Stomach smooth muscle (tissue), 2 donors: ENCODE measurements around the gene NXN.
A peak's percentile ranks its signal among the peaks of the same experiment; 100 is the strongest.
"Not testable (repeated sequence)": the region's sequence is repeated elsewhere in the genome, so short reads cannot be mapped to it uniquely, and the experiment has no call there.

ENCODE experiments used
- H3K27ac ChIP-seq: one replicate; pipeline ENCODE4 v1.7.0; 2013; ENCODE audit warnings: mild to moderate bottlenecking, low read length, inconsistent platforms
- H3K27me3 ChIP-seq, 2 donors: one replicate each; pipeline ENCODE4 v1.7.0; 2013; ENCODE audit warnings: low read length in 2 of 2; ENCODE audit not compliant: insufficient read depth in 2 of 2, control insufficient read depth in 1 of 2
- H3K36me3 ChIP-seq, 2 donors: one replicate each; pipeline ENCODE4 v1.7.0; 2013; ENCODE audit warnings: low read length in 2 of 2; ENCODE audit not compliant: control insufficient read depth in 2 of 2, insufficient read depth in 2 of 2
- H3K4me1 ChIP-seq: one replicate; pipeline ENCODE4 v1.7.0; 2013; ENCODE audit warnings: low read length; ENCODE audit not compliant: control insufficient read depth, insufficient read depth
- H3K4me3 ChIP-seq, 2 donors: one replicate each; pipeline ENCODE4 v1.7.0; 2013; ENCODE audit warnings: low read length in 2 of 2
- H3K9ac ChIP-seq, 2 donors: one replicate each; pipeline ENCODE4 v1.7.0; 2013; ENCODE audit warnings: low read length in 2 of 2, mild to moderate bottlenecking in 1 of 2
- H3K9me3 ChIP-seq, 2 donors: one replicate each; pipeline ENCODE4 v1.7.0; 2013; ENCODE audit warnings: low read length in 2 of 2; ENCODE audit not compliant: control insufficient read depth in 2 of 2
- donor health status: healthy.
- donor health status: Pancreatic carcinoma.

The NXN gene

GRCh38 chr17:883586-883962, 96.0 kb downstream of the NXN start:
- H3K9ac ChIP-seq, result no peak overlapping the region
- no peaks in the 10 kb centered on the region for H3K27me3 ChIP-seq
- peaks cover 75% of the 10 kb centered on the region for H3K4me1 ChIP-seq

GRCh38 chr17:882827-883585, 96.6 kb downstream of the NXN start:
- peaks cover 70% of the 10 kb centered on the region for H3K4me1 ChIP-seq
- no peaks in the 10 kb centered on the region for H3K27me3 ChIP-seq
- peak overlapping the region; percentile 82 for H3K27ac ChIP-seq

More at GRCh38 chr17:883586-883962, 96.0 kb downstream of the NXN start:
- H3K9me3 ChIP-seq, result no peaks in the 10 kb centered on the region
- H3K36me3 ChIP-seq, result no peaks in the 10 kb centered on the region
- peak overlapping the region; percentile 82 for H3K27ac ChIP-seq
- H3K4me3 ChIP-seq, result no peak overlapping the region

GRCh38 chr17:881778-882177, 97.8 kb downstream of the NXN start:
- Histone ChIP-seq H3K4me1 (peaks cover 60% of the 10 kb centered on the region), H3K4me3 (no peak overlapping the region), H3K9me3 (no peaks in the 10 kb centered on the region), H3K9ac (no peak overlapping the region), H3K27me3 (no peaks in the 10 kb centered on the region), H3K27ac (peak overlapping the region; percentile 78), H3K36me3 (no peaks in the 10 kb centered on the region)

More at GRCh38 chr17:882827-883585, 96.6 kb downstream of the NXN start:
- H3K9me3 ChIP-seq, result no peaks in the 10 kb centered on the region
- H3K36me3 ChIP-seq, result no peaks in the 10 kb centered on the region
- H3K9ac ChIP-seq, result peak overlapping the region in 1 of 2 donors; percentile 66
- H3K4me3 ChIP-seq, result no peak overlapping the region

- H3K9ac ChIP-seq, result peak overlapping the region in 1 of 2 donors; percentile 14
- H3K4me1 ChIP-seq, result peaks cover 50% of the 10 kb centered on the region
- no peaks in the 10 kb centered on the region for H3K27me3 ChIP-seq
- H3K9me3 ChIP-seq, result no peaks in the 10 kb centered on the region
- no peaks in the 10 kb centered on the region for H3K36me3 ChIP-seq
- H3K27ac ChIP-seq, result peak overlapping the region; percentile 78
- peak overlapping the region in 1 of 2 donors; percentile 3 for H3K4me3 ChIP-seq
Measured at GRCh38 chr17:880443-881269, 98.9 kb downstream of the NXN start.

GRCh38 chr17:879546-880442, 99.8 kb downstream of the NXN start:
- peak overlapping the region in 1 of 2 donors; percentile 14 for H3K9ac ChIP-seq
- H3K4me1 ChIP-seq, result peaks cover 49% of the 10 kb centered on the region
- no peaks in the 10 kb centered on the region for H3K9me3 ChIP-seq
- no peaks in the 10 kb centered on the region for H3K36me3 ChIP-seq
- no peak overlapping the region for H3K4me3 ChIP-seq
- H3K27me3 ChIP-seq, result no peaks in the 10 kb centered on the region
- H3K27ac ChIP-seq, result peak overlapping the region; percentile 78

GRCh38 chr17:877630-878029, 101.9 kb downstream of the NXN start:
- no peak overlapping the region for H3K4me3 ChIP-seq
- H3K9ac ChIP-seq, result no peak overlapping the region
- H3K4me1 ChIP-seq, result peaks cover 34% of the 10 kb centered on the region
- H3K9me3 ChIP-seq, result no peaks in the 10 kb centered on the region
- no peak overlapping the region for H3K27ac ChIP-seq
- H3K36me3 ChIP-seq, result no peaks in the 10 kb centered on the region
- H3K27me3 ChIP-seq, result no peaks in the 10 kb centered on the region

- H3K27ac ChIP-seq, result no peak overlapping the region
- H3K4me3 ChIP-seq, result no peak overlapping the region
- H3K9ac ChIP-seq, result no peak overlapping the region
- H3K4me1 ChIP-seq, result peaks cover 31% of the 10 kb centered on the region
- H3K9me3 ChIP-seq, result no peaks in the 10 kb centered on the region
- no peaks in the 10 kb centered on the region for H3K36me3 ChIP-seq
- H3K27me3 ChIP-seq, result no peaks in the 10 kb centered on the region
Measured at GRCh38 chr17:876272-876671, 103.3 kb downstream of the NXN start.

- H3K27ac ChIP-seq, H3K9me3 ChIP-seq, H3K9ac ChIP-seq, H3K27me3 ChIP-seq, H3K4me3 ChIP-seq, H3K36me3 ChIP-seq: not testable (repeated sequence)
- H3K4me1 ChIP-seq, result peaks cover 30% of the 10 kb centered on the region
Measured at GRCh38 chr17:874590-874989, 105.0 kb downstream of the NXN start.

GRCh38 chr17:872855-873254, 106.7 kb downstream of the NXN start:
- no peak overlapping the region for H3K27ac ChIP-seq
- H3K9ac ChIP-seq, result no peak overlapping the region
- H3K4me1 ChIP-seq, result peaks cover 38% of the 10 kb centered on the region
- no peaks in the 10 kb centered on the region for H3K36me3 ChIP-seq
- H3K9me3 ChIP-seq, result no peaks in the 10 kb centered on the region
- no peaks in the 10 kb centered on the region for H3K27me3 ChIP-seq
- H3K4me3 ChIP-seq, result no peak overlapping the region

GRCh38 chr17:871751-872519, 107.6 kb downstream of the NXN start:
- Histone ChIP-seq H3K36me3 (no peaks in the 10 kb centered on the region), H3K9ac (peak overlapping the region in 1 of 2 donors; percentile 58), H3K4me3 (no peak overlapping the region), H3K9me3 (no peaks in the 10 kb centered on the region), H3K27ac (no peak overlapping the region), H3K27me3 (no peaks in the 10 kb centered on the region), H3K4me1 (peaks cover 37% of the 10 kb centered on the region)
